HG02588 (cell line): ENCODE results near the gene TOMM70.
"Not testable (repeated sequence)": the region's sequence is repeated elsewhere in the genome, so short reads cannot be mapped to it uniquely, and the experiment has no call there.

Experiments
- ATAC-seq: cut with Tn5 transposase; IDR thresholded peaks from one replicate; pipeline ENCODE4 v1.9.1; 2021; ENCODE audit warnings: mild to moderate bottlenecking, moderate library complexity; ENCODE audit not compliant: unreplicated experiment

Gene TOMM70

DNA sequence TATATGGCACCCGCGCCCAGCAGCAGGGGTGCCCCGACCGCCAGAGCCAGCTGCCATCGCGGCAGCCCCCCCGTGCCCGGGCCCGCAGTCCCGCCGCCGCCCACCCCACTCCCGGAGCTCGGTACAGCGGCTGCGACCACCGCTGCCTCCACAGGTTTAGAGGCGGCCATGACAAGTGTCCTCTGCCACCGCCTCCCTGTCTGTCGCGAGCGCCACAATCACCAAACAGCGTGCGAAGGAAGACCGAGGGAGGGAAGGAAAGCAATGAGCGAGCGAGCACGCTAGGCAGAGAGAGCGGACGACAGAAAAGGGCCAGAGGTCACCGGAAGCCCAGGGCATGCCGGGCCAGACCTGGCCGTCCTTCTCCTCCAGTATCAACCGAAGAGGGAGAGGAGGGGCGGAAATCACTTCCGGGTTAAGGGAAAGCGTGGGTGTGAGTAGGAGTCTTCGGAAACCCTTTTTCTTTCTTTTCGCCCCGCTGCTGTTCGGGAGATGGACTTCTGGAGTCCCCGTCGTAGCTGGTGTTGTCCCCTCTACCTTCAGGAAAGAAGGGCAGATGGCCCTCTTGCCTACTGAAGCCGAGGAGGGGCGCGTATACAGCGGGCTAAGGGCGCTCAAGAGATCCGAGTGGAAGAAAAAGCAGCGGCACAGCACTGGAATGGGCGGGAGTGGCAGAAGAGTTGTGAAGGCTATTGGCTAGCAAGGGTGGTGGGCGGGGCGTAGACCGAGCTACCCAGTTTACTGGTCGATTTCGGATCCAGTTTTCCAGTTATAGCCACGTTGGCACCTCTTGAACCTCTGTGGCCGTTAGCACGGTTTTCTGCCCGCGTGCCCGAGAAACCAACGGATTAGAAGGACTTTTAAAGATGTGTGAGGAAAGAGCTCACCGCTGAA is at the start of gene TOMM70, which contains the start of gene LNP1:
TOMM70 (minus strand) TSS at position 310 of the 894 bp plus-strand sequence; CDS start at position 170, 140 bp downstream.
LNP1 (plus strand) TSS at position 760 of the 894 bp plus-strand sequence. CDS start 28,191 bp downstream, outside the sequence.
- ATAC-seq: peak; percentile 90

DNA sequence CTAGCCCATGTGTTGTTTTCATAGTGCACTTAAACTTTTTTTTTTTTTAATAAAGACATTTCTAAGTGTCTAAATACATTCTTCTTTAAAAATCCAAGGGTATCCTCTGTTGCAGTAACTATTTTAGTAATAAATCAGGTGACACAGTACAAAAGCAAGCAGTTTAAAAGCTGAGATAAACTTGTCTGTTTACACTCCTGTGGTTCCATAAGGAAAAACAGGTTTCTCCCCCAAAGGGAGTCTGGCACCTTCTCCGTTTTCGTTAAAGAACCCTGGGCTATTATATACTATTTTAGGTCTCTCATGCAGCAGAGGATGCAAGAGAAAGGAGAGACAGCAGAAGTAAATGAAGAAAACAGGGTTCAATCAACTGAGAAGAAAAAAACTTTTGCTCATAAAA is 48.3 kb upstream of the TOMM70 start:
- ATAC-seq: no peak

GRCh38 chr3:100448079-100448478 is 47.2 kb upstream of the TOMM70 start:
- ATAC-seq: no peak

DNA sequence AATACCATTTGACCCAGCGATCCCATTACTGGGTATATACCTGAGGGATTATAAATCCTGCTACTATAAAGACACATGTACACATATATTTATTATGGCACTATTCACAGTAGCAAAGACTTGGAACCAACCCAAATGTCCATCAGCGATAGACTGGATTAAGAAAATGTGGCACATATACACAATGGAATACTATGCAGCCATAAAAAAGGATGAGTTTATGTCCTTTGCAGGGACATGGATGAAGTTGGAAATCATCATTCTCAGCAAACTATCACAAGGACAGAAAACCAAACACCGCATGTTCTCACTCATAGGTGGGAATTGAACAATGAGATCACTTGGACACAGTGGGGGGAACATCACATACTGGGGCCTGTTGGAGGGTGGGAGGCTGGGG is 46.2 kb upstream of the TOMM70 start:
- not testable (repeated sequence) for ATAC-seq

- ATAC-seq: no peak
Measured at GRCh38 chr3:100443690-100444089, 42.8 kb upstream of the TOMM70 start.

DNA sequence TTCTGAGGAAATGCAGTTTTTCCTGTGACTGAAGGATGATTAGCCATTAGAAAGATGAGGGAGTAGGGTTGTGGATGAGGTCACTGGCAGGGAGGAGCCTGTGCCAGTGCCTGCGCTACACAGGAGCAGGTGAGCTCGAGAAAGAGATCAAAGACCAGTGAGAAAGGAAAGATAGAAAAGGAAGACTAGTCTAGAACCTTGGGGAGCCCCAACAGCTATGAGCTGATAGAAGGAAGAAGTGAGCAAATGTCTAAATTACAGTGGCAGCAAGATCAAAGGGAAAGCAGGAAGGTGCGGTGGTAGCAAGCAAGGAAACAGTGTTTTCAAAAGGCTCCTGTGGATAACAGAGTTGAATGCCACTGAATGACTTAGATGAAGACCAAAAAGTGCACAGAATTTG is 40.0 kb upstream of the TOMM70 start:
- no peak for ATAC-seq

DNA sequence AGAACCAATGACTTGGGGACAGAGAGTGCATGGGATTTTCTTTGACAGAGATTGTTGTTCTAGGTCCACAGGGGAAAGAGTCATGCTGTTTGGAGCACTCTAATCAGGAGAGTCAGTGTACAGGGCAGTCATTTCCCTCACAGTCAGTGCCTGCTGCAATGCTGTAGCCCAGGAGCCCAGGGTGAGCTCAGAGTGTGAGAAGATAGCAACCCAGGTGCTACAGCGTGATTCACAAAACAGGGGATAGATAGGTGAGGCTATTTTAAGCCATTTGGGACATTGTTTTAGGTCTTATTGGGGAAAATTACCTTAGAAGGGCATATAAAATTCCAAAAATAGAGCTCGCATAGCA is 37.7 kb upstream of the TOMM70 start:
- no peak for ATAC-seq

DNA sequence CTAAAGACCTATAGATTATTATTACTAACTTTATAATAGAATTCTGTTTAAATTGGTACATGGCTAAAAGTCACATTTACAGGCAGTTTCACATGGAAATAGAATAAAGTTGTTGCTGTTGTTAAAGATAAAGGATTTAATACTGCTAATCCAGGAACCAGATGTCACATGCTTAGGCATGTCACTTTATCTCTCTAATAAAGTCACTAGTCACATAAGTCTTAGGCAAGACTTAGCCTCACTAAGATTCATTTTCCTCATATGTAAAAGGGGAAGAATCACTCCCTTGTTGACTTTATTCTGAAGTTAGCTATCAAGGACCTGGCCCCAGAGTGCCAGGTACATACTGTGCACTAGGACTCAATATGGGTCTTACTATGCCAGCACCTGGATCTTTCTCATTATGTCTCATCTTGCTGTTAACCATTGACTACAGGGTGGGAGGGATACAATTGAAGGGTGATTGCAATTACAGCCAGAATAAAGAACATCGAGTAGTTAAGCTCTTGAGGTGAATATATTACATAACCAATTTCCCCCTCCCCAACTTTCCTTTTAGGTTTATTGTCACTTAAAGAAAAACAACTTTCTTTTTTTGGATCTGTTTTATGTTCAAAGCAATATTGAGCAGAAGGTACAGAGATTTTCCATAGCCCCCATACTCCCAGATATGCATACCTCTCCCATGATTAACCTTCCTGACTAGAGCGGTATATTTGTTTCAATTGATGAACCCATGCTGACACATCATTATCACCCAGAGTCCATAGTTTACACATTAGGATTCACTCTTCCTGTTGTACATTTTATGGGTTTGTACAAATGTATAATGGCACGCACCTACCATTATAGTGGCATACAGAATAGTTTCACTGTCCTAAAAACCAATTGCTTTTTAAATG is 37.1 kb upstream of the TOMM70 start:
- ATAC-seq: no peak

DNA sequence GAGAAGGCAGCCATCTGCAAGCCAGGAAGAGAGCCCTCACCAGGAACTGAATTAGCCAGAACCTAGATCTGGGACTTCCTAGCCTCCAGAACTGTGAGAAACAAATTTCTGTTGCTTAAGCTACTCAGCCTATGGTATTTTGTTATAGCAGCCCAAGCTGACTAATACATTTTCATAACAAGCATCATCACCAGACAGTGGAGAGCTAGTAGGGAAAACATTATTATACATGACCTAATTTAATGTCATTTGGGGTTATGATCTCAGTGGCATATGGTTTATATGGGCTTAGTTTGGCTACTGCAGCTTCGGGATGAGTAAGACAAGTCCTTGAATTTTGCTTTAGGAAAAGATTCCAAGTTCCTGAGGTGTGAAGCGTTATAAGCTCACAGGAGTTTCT is 36.1 kb upstream of the TOMM70 start:
- ATAC-seq: no peak

DNA sequence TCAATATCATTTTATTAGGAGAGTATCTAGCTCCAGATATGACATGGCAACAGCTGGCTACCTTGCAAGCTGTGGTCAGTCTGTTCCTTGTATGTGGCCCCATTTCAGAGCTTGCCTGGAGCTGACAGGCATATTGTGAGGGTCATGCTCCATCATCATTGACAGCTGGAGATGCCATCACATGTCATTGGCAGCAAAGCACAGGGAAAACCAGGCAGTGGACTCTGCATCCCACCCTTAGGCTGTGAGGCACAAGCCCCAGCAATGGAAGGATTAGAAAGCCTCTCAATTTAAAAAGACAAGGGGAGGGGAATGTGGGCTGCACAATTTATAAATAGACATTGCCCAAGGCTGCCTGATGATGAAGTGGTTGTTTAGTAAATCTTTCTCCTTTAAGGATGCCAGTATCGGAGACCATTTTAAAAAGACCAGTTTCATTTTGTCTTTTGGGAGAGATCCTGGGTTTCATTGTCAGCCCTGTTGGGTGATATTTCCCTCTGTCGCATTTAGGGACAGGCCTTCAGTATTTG is 28.4 kb upstream of the TOMM70 start:
- ATAC-seq: no peak

GRCh38 chr3:100427699-100428098 is 26.8 kb upstream of the TOMM70 start:
- ATAC-seq: no peak

GRCh38 chr3:100426067-100426682 is 25.3 kb upstream of the TOMM70 start:
- no peak for ATAC-seq

GRCh38 chr3:100425316-100425715 is 24.4 kb upstream of the TOMM70 start:
- no peak for ATAC-seq

GRCh38 chr3:100424261-100424660 is 23.4 kb upstream of the TOMM70 start:
- ATAC-seq: no peak

DNA sequence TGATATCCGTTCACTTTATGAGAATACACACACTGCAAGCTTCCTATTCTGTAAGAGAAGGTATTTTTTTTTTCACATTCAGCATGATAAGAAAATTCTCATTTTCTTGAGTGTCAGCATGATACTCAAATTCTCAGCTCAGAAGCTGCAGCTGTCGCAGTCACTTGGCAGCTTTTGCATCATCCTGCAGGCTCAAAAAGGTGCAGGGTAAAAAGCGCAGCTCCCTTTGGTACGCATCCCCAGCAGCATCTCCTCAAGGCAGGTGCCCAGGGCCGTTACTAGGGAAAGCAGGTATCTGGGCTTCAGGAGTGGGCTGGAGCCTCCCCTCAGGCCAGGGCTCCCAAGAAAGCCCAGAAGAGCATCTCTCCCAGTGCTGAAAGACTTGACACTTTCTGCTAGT is 22.7 kb upstream of the TOMM70 start:
- no peak for ATAC-seq

GRCh38 chr3:100420885-100421284 is 20.0 kb upstream of the TOMM70 start:
- ATAC-seq: no peak

- no peak for ATAC-seq
Measured at GRCh38 chr3:100419406-100419805, 18.5 kb upstream of the TOMM70 start.

GRCh38 chr3:100416863-100417262 is 16.0 kb upstream of the TOMM70 start:
- no peak for ATAC-seq

GRCh38 chr3:100416176-100416575 is 15.3 kb upstream of the TOMM70 start:
- ATAC-seq: no peak

- no peak for ATAC-seq
Measured at GRCh38 chr3:100413613-100414012, 12.7 kb upstream of the TOMM70 start.
